LNCAP (cell line): ENCODE data around the gene SAMD11.

Source experiments
- TF ChIP-seq, protein P1 (sequence below): fragments of 450-650 bp; IDR thresholded peaks from 2 replicates; pipeline ENCODE4 v1.5.1; 2017; ENCODE audit warnings: mild to moderate bottlenecking

Gene SAMD11

GRCh38 chr1:938711-939489 is 15.2 kb downstream of the SAMD11 start:
- TF ChIP-seq, protein P1, sequence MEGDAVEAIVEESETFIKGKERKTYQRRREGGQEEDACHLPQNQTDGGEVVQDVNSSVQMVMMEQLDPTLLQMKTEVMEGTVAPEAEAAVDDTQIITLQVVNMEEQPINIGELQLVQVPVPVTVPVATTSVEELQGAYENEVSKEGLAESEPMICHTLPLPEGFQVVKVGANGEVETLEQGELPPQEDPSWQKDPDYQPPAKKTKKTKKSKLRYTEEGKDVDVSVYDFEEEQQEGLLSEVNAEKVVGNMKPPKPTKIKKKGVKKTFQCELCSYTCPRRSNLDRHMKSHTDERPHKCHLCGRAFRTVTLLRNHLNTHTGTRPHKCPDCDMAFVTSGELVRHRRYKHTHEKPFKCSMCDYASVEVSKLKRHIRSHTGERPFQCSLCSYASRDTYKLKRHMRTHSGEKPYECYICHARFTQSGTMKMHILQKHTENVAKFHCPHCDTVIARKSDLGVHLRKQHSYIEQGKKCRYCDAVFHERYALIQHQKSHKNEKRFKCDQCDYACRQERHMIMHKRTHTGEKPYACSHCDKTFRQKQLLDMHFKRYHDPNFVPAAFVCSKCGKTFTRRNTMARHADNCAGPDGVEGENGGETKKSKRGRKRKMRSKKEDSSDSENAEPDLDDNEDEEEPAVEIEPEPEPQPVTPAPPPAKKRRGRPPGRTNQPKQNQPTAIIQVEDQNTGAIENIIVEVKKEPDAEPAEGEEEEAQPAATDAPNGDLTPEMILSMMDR, result no peak

- TF ChIP-seq, protein P1, result no peak
Observed at GRCh38 chr1:939511-940106, 15.9 kb downstream of the SAMD11 start.

DNA sequence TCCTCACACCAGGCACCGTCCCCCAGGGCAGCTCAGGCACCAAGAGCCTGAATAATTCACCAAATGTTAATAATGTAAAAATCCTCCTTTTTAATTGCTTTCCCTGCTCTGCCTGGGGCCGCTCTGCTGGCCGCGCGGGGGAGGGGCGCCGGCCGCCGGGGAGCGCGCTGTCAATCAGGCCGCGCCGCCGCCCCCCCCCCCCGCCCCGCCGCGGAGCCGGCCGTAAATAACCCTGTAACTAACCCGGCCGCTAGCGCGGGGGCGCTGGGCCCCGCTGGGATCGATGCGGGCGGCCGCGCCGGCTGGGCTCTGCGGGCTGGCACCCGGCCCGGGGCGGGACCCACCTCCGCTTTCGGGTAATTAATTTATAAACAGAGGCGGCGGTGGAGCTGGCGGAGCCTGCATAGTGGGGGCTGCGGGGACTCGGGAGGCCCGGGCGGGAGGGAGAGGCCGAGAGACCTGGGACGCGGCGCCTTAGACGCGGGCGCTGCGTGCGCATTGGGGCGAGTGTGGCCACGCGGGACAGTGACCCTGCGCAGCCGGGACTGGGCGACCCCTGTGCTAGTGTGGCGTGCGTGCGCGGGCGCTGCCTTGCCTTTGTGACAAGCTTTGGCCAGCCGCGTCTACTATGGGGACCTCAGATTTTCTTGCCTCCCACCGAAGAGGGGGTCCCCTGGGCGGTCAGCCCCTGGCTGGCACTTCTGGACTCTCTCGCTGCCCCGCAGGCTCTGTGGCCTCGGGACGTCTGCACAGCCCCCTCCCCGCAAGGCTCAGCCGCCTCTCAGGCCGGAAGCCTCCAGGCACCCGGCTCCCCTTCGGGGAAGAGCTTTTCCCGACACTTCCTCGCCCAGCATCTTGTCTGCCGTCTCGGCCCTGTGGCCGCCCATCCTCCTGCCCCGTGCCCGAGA is 16.6 kb downstream of the SAMD11 start:
- TF ChIP-seq, protein P1, result no peak

GRCh38 chr1:941015-941587 is 17.4 kb downstream of the SAMD11 start:
- TF ChIP-seq, protein P1, result no peak

GRCh38 chr1:941588-942383 is 18.1 kb downstream of the SAMD11 start:
- TF ChIP-seq, protein P1, result no peak

GRCh38 chr1:942411-942821 is 18.7 kb downstream of the SAMD11 start:
- TF ChIP-seq, protein P1, result no peak
